Stimulated activated CD4-positive, alpha-beta T cell treated with anti-CD3 and anti-CD28 coated beads, Interleukin-4, amount 100 ng/mL, for 1 hour (primary cell): ENCODE results near the gene ZNF385D.
"Not testable (repeated sequence)": the region's sequence is repeated elsewhere in the genome, so short reads cannot be mapped to it uniquely, and the experiment has no call there.

Source experiments
- DNase-seq: peaks from one replicate; pipeline ENCODE4 v3.0.0-alpha.2; 2020

ZNF385D gene

GRCh38 chr3:21505711-21506460 lies 245.1 kb downstream of the ZNF385D start:
- no peak for DNase-seq

GRCh38 chr3:21502656-21503055 lies 248.4 kb downstream of the ZNF385D start:
- DNase-seq: no peak

GRCh38 chr3:21500834-21501233 lies 250.2 kb downstream of the ZNF385D start:
- DNase-seq: no peak

GRCh38 chr3:21490671-21491070 lies 260.3 kb downstream of the ZNF385D start:
- not testable (repeated sequence) for DNase-seq

- no peak for DNase-seq
Measured at GRCh38 chr3:21487520-21487919, 263.5 kb downstream of the ZNF385D start.

GRCh38 chr3:21486024-21486935 lies 264.7 kb downstream of the ZNF385D start:
- not testable (repeated sequence) for DNase-seq

GRCh38 chr3:21484828-21485144 lies 266.2 kb downstream of the ZNF385D start:
- DNase-seq: no peak

- DNase-seq: no peak
Measured at GRCh38 chr3:21484057-21484827, 266.8 kb downstream of the ZNF385D start.

GRCh38 chr3:21481991-21482390 lies 269.0 kb downstream of the ZNF385D start:
- no peak for DNase-seq

- no peak for DNase-seq
Measured at GRCh38 chr3:21477541-21478288, 273.3 kb downstream of the ZNF385D start.

- DNase-seq: no peak
Measured at GRCh38 chr3:21466476-21466875, 284.5 kb downstream of the ZNF385D start.

- DNase-seq: no peak
Measured at GRCh38 chr3:21464746-21465145, 286.3 kb downstream of the ZNF385D start.

GRCh38 chr3:21463319-21463718 lies 287.7 kb downstream of the ZNF385D start:
- DNase-seq: no peak

GRCh38 chr3:21462141-21462540 lies 288.9 kb downstream of the ZNF385D start:
- no peak for DNase-seq

GRCh38 chr3:21457084-21457483 lies 293.9 kb downstream of the ZNF385D start:
- DNase-seq: no peak

GRCh38 chr3:21449738-21450137 lies 301.3 kb downstream of the ZNF385D start:
- DNase-seq: no peak

GRCh38 chr3:21447476-21448151 lies 303.4 kb downstream of the ZNF385D start:
- no peak for DNase-seq

- DNase-seq: no peak
Measured at GRCh38 chr3:21446945-21447475, 304.0 kb downstream of the ZNF385D start.

GRCh38 chr3:21446027-21446426 lies 305.0 kb downstream of the ZNF385D start:
- no peak for DNase-seq

- no peak for DNase-seq
Measured at GRCh38 chr3:21441821-21442220, 309.2 kb downstream of the ZNF385D start.

- DNase-seq: no peak
Measured at GRCh38 chr3:21436835-21437234, 314.2 kb downstream of the ZNF385D start.

GRCh38 chr3:21435871-21436270 lies 315.1 kb downstream of the ZNF385D start:
- DNase-seq: no peak
